Measurements from ENCODE around the gene HSD11B2. TPM values are rescaled to one million over a fixed set of nuclear protein-coding genes. Genes with fewer than 3 reads are reported as not detected.

The HSD11B2 gene
- total and polyA plus RNA-seq, 5 donors from 2014 or later, result not detected

- Histone ChIP-seq H3K36me3 (ENCODE audit: control insufficient read depth, insufficient read depth, low read length) (no peaks in the 10 kb centered on the region), H3K9me3 (ENCODE audit: control insufficient read depth in 2 of 2, low read length in 2 of 2) (no peaks in the 10 kb centered on the region), H3K4me1 (ENCODE audit: control insufficient read depth, insufficient read depth, low read length, poor library complexity, severe bottlenecking) (no peaks in the 10 kb centered on the region), H3K27ac (ENCODE audit: insufficient read depth, low read length, poor library complexity, severe bottlenecking) (no peak overlapping the region), H3K27me3 (ENCODE audit: control insufficient read depth, insufficient read depth, low read length) (peaks cover 8% of the 10 kb centered on the region), H3K4me3 (ENCODE audit: low read depth, low read length) (no peak overlapping the region)
- H3K9me3 Mint-ChIP-seq, result peaks cover 0 to 1% (median 0%) of the 10 kb centered on the region in 7 donors
- no peak for DNase-seq
- H3K27me3 Mint-ChIP-seq, result peaks cover 64% of the 10 kb centered on the region
- H3K4me3 Mint-ChIP-seq, result no peak overlapping the region
- no peaks in the 10 kb centered on the region for H3K4me1 Mint-ChIP-seq
- no peak for ATAC-seq (ENCODE audit: low read depth in 2 of 2)
- H3K36me3 Mint-ChIP-seq, result no peaks in the 10 kb centered on the region
- H3K27ac Mint-ChIP-seq, result no peak overlapping the region
Measured at GRCh38 chr16:67423611-67424260, 7.2 kb upstream of the HSD11B2 start.

DNA sequence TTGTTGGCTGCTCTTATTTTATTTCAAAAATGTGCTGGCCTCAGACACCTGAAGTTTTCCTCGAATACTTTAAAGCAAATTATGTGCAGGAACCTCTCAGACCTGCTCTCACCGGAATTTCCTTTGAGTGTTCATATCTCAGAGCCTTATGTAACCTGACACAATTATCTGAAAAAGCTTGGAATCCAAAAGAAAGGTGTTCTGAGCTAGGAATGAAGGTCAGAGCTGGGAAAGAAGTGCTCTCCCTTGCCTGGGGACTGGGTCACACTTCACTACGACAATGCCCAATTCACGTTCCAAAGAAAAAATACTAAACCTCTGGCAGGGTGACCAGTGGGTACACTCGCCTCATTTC is 6.7 kb upstream of the HSD11B2 start:
- DNase-seq (no peak), ATAC-seq (ENCODE audit: low read depth in 2 of 2) (no peak)
- no peaks in the 10 kb centered on the region for H3K4me1 Mint-ChIP-seq
- peaks cover 0 to 1% (median 0%) of the 10 kb centered on the region in 7 donors for H3K9me3 Mint-ChIP-seq
- H3K4me3 Mint-ChIP-seq, result no peak overlapping the region
- no peaks in the 10 kb centered on the region for H3K9me3 ChIP-seq (ENCODE audit: control insufficient read depth in 2 of 2, low read length in 2 of 2)
- H3K27me3 ChIP-seq (ENCODE audit: control insufficient read depth, insufficient read depth, low read length), result peaks cover 12% of the 10 kb centered on the region
- no peak overlapping the region for H3K27ac ChIP-seq (ENCODE audit: insufficient read depth, low read length, poor library complexity, severe bottlenecking)
- no peaks in the 10 kb centered on the region for H3K36me3 Mint-ChIP-seq
- H3K4me1 ChIP-seq (ENCODE audit: control insufficient read depth, insufficient read depth, low read length, poor library complexity, severe bottlenecking), result no peaks in the 10 kb centered on the region
- no peak overlapping the region for H3K4me3 ChIP-seq (ENCODE audit: low read depth, low read length)
- peaks cover 69% of the 10 kb centered on the region for H3K27me3 Mint-ChIP-seq
- H3K36me3 ChIP-seq (ENCODE audit: control insufficient read depth, insufficient read depth, low read length), result no peaks in the 10 kb centered on the region
- H3K27ac Mint-ChIP-seq, result no peak overlapping the region

GRCh38 chr16:67425061-67425460 is 5.9 kb upstream of the HSD11B2 start:
- peaks cover 12% of the 10 kb centered on the region for H3K27me3 ChIP-seq (ENCODE audit: control insufficient read depth, insufficient read depth, low read length)

GRCh38 chr16:67425580-67425979 is 5.3 kb upstream of the HSD11B2 start:
- Mint-ChIP-seq H3K27ac (no peak overlapping the region), H3K27me3 (peaks cover 76% of the 10 kb centered on the region), H3K4me3 (no peak overlapping the region), H3K36me3 (no peaks in the 10 kb centered on the region), H3K4me1 (peaks cover 0 to 8% (median 2%) of the 10 kb centered on the region in 4 donors), H3K9me3 (peaks cover 0 to 1% (median 0%) of the 10 kb centered on the region in 7 donors)
- H3K27ac ChIP-seq (ENCODE audit: insufficient read depth, low read length, poor library complexity, severe bottlenecking), result no peak overlapping the region
- ATAC-seq (ENCODE audit: low read depth in 2 of 2) (no peak), DNase-seq (no peak)
- H3K27me3 ChIP-seq (ENCODE audit: control insufficient read depth, insufficient read depth, low read length), result peaks cover 12% of the 10 kb centered on the region
- H3K4me3 ChIP-seq (ENCODE audit: low read depth, low read length), result no peak overlapping the region
- no peaks in the 10 kb centered on the region for H3K9me3 ChIP-seq (ENCODE audit: control insufficient read depth in 2 of 2, low read length in 2 of 2)
- no peaks in the 10 kb centered on the region for H3K36me3 ChIP-seq (ENCODE audit: control insufficient read depth, insufficient read depth, low read length)
- peaks cover 6% of the 10 kb centered on the region for H3K4me1 ChIP-seq (ENCODE audit: control insufficient read depth, insufficient read depth, low read length, poor library complexity, severe bottlenecking)

More at GRCh38 chr16:67425061-67425460, 5.9 kb upstream of the HSD11B2 start:
- Mint-ChIP-seq H3K27me3 (peaks cover 71% of the 10 kb centered on the region), H3K4me3 (no peak overlapping the region), H3K36me3 (no peaks in the 10 kb centered on the region), H3K9me3 (peaks cover 0 to 1% (median 0%) of the 10 kb centered on the region in 7 donors), H3K27ac (no peak overlapping the region), H3K4me1 (peaks cover 0 to 4% (median 0%) of the 10 kb centered on the region in 4 donors)
- ATAC-seq (ENCODE audit: low read depth in 2 of 2), result no peak
- H3K27ac ChIP-seq (ENCODE audit: insufficient read depth, low read length, poor library complexity, severe bottlenecking), result no peak overlapping the region
- H3K36me3 ChIP-seq (ENCODE audit: control insufficient read depth, insufficient read depth, low read length), result no peaks in the 10 kb centered on the region
- no peak for DNase-seq
- peaks cover under 1% of the 10 kb centered on the region for H3K4me1 ChIP-seq (ENCODE audit: control insufficient read depth, insufficient read depth, low read length, poor library complexity, severe bottlenecking)
- H3K4me3 ChIP-seq (ENCODE audit: low read depth, low read length), result no peak overlapping the region
- no peaks in the 10 kb centered on the region for H3K9me3 ChIP-seq (ENCODE audit: control insufficient read depth in 2 of 2, low read length in 2 of 2)

- Mint-ChIP-seq H3K4me1 (peaks cover 0 to 8% (median 2%) of the 10 kb centered on the region in 4 donors), H3K9me3 (peaks cover 0 to 1% (median 0%) of the 10 kb centered on the region in 7 donors), H3K4me3 (no peak overlapping the region), H3K36me3 (no peaks in the 10 kb centered on the region), H3K27me3 (peaks cover 76% of the 10 kb centered on the region), H3K27ac (no peak overlapping the region)
- no peak for ATAC-seq (ENCODE audit: low read depth in 2 of 2)
- Histone ChIP-seq H3K4me1 (ENCODE audit: control insufficient read depth, insufficient read depth, low read length, poor library complexity, severe bottlenecking) (peaks cover 8% of the 10 kb centered on the region), H3K27ac (ENCODE audit: insufficient read depth, low read length, poor library complexity, severe bottlenecking) (no peak overlapping the region), H3K36me3 (ENCODE audit: control insufficient read depth, insufficient read depth, low read length) (no peaks in the 10 kb centered on the region), H3K4me3 (ENCODE audit: low read depth, low read length) (no peak overlapping the region), H3K27me3 (ENCODE audit: control insufficient read depth, insufficient read depth, low read length) (peaks cover 12% of the 10 kb centered on the region), H3K9me3 (ENCODE audit: control insufficient read depth in 2 of 2, low read length in 2 of 2) (no peaks in the 10 kb centered on the region)
- no peak for DNase-seq
Measured at GRCh38 chr16:67426022-67426421, 4.9 kb upstream of the HSD11B2 start.

DNA sequence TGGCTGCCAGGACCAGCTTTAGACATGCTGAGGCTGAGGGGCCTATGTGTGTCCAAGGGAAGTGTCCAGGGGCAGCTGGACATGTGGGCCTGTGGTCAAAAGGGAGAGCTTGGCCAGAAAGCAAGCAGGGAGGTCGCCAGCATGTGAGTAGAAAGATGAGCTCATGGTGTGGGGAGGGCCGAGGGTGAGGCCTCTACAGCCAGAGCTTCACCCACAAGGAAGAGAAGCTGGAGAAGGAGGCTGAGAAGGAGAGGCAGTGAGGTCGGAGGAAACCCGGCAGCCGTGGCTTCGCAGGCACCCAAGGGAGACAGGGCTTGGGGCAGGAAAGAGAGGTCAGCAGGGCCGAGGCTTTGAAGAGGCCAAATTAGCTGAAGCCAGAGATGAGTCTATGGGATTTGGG is 4.0 kb upstream of the HSD11B2 start:
- Histone ChIP-seq H3K27me3 (ENCODE audit: control insufficient read depth, insufficient read depth, low read length) (peaks cover 14% of the 10 kb centered on the region), H3K36me3 (ENCODE audit: control insufficient read depth, insufficient read depth, low read length) (no peaks in the 10 kb centered on the region), H3K9me3 (ENCODE audit: control insufficient read depth in 2 of 2, low read length in 2 of 2) (no peaks in the 10 kb centered on the region), H3K4me1 (ENCODE audit: control insufficient read depth, insufficient read depth, low read length, poor library complexity, severe bottlenecking) (peaks cover 14% of the 10 kb centered on the region), H3K4me3 (ENCODE audit: low read depth, low read length) (no peak overlapping the region), H3K27ac (ENCODE audit: insufficient read depth, low read length, poor library complexity, severe bottlenecking) (no peak overlapping the region)
- Mint-ChIP-seq H3K4me1 (peaks cover 0 to 12% (median 2%) of the 10 kb centered on the region in 4 donors), H3K27me3 (peaks cover 68% of the 10 kb centered on the region), H3K9me3 (peaks cover 0 to 1% (median 0%) of the 10 kb centered on the region in 7 donors), H3K27ac (peak overlapping the region in 1 of 3 donors; percentile 5), H3K36me3 (no peaks in the 10 kb centered on the region), H3K4me3 (peak overlapping the region in 2 of 4 donors; percentile 4 to 52)
- ATAC-seq (ENCODE audit: low read depth in 2 of 2), result no peak
- DNase-seq, result no peak

- peaks cover 14% of the 10 kb centered on the region for H3K27me3 ChIP-seq (ENCODE audit: control insufficient read depth, insufficient read depth, low read length)
- H3K9me3 ChIP-seq (ENCODE audit: control insufficient read depth in 2 of 2, low read length in 2 of 2), result no peaks in the 10 kb centered on the region
- Mint-ChIP-seq H3K36me3 (peaks cover 4% of the 10 kb centered on the region), H3K27ac (no peak overlapping the region), H3K9me3 (peaks cover 0 to 1% (median 0%) of the 10 kb centered on the region in 7 donors), H3K27me3 (peaks cover 67% of the 10 kb centered on the region), H3K4me3 (no peak overlapping the region), H3K4me1 (peaks cover 0 to 15% (median 2%) of the 10 kb centered on the region in 4 donors)
- H3K27ac ChIP-seq (ENCODE audit: insufficient read depth, low read length, poor library complexity, severe bottlenecking), result no peak overlapping the region
- H3K36me3 ChIP-seq (ENCODE audit: control insufficient read depth, insufficient read depth, low read length), result no peaks in the 10 kb centered on the region
- peaks cover 14% of the 10 kb centered on the region for H3K4me1 ChIP-seq (ENCODE audit: control insufficient read depth, insufficient read depth, low read length, poor library complexity, severe bottlenecking)
- no peak overlapping the region for H3K4me3 ChIP-seq (ENCODE audit: low read depth, low read length)
- peak in 2 of 3 donors; percentile 19 to 45 for DNase-seq
- ATAC-seq (ENCODE audit: low read depth in 2 of 2), result peak; percentile 27 to 43
Measured at GRCh38 chr16:67428146-67428731, 2.7 kb upstream of the HSD11B2 start.
